Daoy (cell line): ENCODE measurements around the gene PATE1. TPM values are rescaled to one million over a fixed set of nuclear protein-coding genes. Genes with fewer than 3 reads are reported as not detected.

Experiments used
- DNase-seq: peaks from one replicate; pipeline ENCODE4 v3.0.0-alpha.2; 2015; ENCODE audit warnings: low read depth
- total RNA-seq: library from RNA; depleted of rRNA; stranded (reverse); fragments of >200 nt; shearing (Covaris generic); gene quantifications from 2 replicates; pipeline ENCODE4 v1.2.3, GENCODE V29; 2014; rRNA removed

Gene PATE1
- total RNA-seq, 1 experiment from 2014 or later = not detected

DNA sequence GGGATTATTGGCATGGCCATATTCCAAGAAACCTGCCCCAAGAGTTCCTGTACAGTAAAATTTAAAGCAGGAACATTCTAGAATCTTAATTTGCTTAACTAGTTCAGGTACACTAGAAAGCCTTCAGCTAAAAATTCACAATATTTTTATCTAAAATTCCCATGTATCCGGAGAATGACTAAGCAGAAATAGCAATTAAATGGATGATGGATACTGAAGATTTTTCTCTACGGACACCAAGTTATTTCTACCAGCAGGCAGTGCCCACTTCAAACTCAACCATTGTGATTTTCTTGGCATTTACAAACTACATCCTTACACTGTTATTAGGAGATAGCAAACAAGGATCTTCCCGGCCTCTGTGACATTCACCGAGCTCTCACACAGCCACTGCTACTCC is 44.7 kb downstream of the PATE1 start:
- DNase-seq = no peak

- DNase-seq = no peak
Measured at GRCh38 chr11:125797641-125798040, 51.6 kb downstream of the PATE1 start.

Other genes starting within 250 kb of the PATE1 start
- gene EI24, start 176.8 kb upstream of the PATE1 start, total RNA-seq = 128 and 166 TPM in 2 replicates
- gene STT3A, start 153.4 kb upstream of the PATE1 start, total RNA-seq = 160 and 169 TPM in 2 replicates
- gene CHEK1, start 121.1 kb upstream of the PATE1 start, total RNA-seq = 64.8 and 65.3 TPM in 2 replicates
- gene ACRV1, start 65.4 kb upstream of the PATE1 start, total RNA-seq = 1.4 TPM in 1 of 2 replicates, not detected in the other
- 0.29 TPM in 1 of 2 replicates, not detected in the other for gene PATE2, start 32.5 kb downstream of the PATE1 start, total RNA-seq
- not detected in 2 replicates for gene PATE3, start 41.8 kb downstream of the PATE1 start, total RNA-seq
- gene PATE4, start 87.0 kb downstream of the PATE1 start, total RNA-seq = not detected in 2 replicates
- 5.1 and 6.1 TPM in 2 replicates for gene HYLS1, start 141.4 kb downstream of the PATE1 start, total RNA-seq
- gene PUS3, start 156.9 kb downstream of the PATE1 start, total RNA-seq = 20.2 and 24.0 TPM in 2 replicates
- gene DDX25, start 158.2 kb downstream of the PATE1 start, total RNA-seq = 0.74 and 2.3 TPM in 2 replicates
- gene VSIG10L2, start 199.8 kb downstream of the PATE1 start, total RNA-seq = not detected in 2 replicates